NCI-H2081 (cell line): ENCODE measurements around the gene KIF1A.
"Not testable (repeated sequence)": the region's sequence is repeated elsewhere in the genome, so short reads cannot be mapped to it uniquely, and the experiment has no call there.

Experiments
- DNase-seq, 2 experiments: peaks; one replicate each; lab custom pipeline; 2025; lab: John Stamatoyannopoulos, UW

Gene KIF1A

DNA sequence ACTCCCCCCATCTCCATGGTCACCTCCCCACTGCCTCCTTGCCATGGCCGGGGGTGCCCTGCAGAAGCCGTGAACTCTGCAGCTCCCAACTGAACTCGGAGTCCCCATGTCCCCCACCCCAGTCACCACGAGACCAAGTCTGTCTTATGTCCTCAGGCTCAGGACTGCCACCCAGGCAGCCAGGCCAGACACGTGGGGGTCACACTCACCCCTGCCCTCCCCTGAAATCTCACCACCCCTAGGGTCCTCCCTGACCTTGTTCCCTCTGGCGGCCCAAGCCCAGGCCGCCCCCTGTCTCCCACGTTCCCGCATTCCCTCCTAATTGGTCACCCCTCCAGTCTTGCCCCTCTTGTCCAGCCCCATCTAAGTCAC, 117.4 kb downstream of the KIF1A start:
- no peak for DNase-seq

DNA sequence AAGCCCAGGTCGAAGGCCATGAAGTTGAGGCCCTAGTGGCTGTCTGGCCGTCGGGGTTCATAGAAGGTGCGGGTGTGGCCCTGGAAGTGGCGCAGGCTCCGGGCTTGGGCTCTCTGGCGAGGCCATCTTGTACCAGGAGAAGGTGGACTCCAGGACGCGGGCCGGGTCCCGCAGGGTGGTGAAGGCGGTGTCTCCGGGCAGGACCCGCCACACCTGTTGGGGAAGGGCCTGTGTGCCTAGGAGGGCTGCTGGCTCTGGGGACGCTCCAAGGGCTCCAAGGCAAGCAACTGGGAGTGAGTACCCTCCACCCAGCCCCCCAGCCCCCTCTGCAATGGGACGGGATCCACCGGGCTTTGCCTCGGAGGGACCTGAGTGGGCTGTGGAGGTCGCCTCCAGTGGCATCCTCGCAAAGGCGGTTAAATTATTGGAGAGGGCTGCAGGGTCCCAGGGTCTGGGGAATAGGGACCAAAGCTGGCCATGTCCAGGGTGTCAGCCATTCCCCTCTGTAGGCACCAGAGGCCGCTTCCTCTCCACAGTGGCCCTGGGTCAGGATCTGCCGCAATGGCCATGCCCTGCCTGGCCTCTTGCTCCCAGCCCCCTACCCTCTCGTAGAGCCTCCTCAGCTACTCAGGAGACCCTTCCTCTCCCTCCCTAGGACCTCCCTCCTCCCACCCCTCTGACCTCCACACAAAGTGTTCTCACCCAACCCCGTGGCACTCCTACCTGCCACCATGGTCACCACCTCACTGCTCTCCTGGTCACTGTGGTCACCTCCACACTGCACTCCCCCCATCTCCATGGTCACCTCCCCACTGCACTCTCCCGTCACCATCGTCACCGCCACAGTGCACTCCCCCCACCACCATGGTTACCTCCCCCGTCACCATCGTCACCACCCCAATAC, 118.0 kb downstream of the KIF1A start:
- no peak for DNase-seq

DNA sequence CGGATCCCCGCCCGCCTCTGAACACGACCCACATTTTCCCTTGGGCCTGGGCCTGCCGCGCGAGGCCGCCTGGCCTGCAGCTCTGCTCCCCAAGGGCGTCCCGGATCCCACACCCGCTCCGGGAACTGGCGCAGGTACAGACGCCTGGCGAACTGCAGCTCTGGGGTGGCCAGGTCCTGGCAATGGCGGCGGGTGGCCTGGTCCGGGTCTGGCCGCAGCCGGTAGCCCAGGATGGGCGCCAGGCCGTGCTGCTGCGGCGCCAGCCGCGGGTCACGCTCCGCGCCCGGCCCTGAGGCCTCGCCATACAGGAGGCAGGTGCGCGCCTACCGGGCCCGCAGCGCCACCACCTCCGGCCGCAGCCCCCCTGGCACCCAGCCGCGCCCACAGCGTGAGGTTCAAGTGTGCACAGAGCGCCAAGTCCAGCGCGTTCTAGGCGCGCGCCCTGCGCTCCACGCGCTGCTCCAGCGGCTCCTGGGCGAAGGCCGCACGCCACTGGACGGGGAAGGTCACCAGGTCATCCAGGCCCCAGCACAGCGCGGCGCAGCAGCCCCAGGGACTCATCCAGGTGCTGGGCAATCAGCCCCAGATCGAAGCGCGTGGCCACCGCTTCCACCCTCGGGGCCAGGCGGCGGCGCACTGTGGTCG, 118.8 kb downstream of the KIF1A start:
- no peak for DNase-seq

DNA sequence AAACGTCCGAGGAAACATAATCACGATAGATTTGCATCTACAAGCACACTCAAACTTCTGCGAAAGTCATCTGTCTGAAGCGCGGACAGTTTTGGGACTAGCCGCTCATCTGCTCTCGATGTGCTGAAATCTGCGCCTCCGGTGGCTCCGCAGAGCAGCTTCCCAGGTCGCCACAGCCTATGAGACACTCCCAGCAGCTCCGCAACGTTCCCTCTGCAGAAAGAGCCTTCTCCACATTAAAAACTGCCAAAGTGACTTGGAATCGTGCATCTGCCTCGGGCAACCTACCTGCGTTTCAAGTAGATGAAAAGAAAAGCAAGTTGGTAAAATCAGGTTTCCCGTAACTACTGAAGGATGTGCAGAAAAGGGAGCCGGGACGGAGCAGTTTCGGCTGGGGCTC, 119.4 kb downstream of the KIF1A start:
- DNase-seq: not testable (repeated sequence)

DNA sequence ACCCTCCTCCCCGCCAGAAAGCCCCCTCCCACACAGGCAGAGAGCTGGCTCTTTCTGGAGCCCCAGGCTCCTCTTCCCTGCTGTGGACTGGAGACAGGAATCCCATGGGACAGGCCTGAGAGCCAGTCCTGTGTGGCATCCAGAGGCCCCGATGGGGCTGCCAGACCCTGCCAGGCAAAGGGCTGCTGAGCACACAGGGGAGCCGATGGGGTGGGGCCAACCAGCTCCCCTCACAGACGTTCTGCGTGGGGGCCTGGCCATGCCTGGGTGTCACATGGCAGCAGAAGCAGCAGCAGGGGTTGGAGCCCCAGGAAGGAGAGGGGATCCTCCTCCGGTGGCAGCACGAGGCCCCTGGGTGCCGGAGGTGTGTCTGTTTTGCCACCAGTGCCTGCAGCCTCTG, 120.2 kb downstream of the KIF1A start:
- DNase-seq: not testable (repeated sequence)

- DNase-seq: not testable (repeated sequence)
Measured at GRCh38 chr2:240698852-240699561, 121.0 kb downstream of the KIF1A start.

DNA sequence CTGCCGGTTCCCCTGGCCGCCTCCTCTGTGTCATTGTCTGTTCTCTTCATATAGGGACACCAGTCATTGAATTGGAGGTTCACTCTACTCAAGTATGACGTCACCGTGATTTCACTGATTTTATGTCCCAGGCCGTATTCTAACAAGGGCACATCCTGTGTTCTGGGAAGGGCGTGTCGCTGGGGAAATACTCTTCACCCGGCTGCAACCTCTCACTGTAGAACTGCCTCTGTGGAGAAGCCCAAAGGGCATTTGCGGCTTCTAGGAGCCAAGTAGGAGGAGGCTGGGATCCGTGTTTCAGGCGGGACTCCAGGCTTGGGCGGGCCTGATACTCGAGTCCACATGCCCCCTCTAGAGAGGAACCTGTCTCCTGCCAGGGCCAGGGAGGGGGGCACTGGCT, 123.5 kb downstream of the KIF1A start:
- not testable (repeated sequence) for DNase-seq

GRCh38 chr2:240695593-240695992, 124.4 kb downstream of the KIF1A start:
- DNase-seq: not testable (repeated sequence)

- not testable (repeated sequence) for DNase-seq
Measured at GRCh38 chr2:240694304-240694703, 125.7 kb downstream of the KIF1A start.

DNA sequence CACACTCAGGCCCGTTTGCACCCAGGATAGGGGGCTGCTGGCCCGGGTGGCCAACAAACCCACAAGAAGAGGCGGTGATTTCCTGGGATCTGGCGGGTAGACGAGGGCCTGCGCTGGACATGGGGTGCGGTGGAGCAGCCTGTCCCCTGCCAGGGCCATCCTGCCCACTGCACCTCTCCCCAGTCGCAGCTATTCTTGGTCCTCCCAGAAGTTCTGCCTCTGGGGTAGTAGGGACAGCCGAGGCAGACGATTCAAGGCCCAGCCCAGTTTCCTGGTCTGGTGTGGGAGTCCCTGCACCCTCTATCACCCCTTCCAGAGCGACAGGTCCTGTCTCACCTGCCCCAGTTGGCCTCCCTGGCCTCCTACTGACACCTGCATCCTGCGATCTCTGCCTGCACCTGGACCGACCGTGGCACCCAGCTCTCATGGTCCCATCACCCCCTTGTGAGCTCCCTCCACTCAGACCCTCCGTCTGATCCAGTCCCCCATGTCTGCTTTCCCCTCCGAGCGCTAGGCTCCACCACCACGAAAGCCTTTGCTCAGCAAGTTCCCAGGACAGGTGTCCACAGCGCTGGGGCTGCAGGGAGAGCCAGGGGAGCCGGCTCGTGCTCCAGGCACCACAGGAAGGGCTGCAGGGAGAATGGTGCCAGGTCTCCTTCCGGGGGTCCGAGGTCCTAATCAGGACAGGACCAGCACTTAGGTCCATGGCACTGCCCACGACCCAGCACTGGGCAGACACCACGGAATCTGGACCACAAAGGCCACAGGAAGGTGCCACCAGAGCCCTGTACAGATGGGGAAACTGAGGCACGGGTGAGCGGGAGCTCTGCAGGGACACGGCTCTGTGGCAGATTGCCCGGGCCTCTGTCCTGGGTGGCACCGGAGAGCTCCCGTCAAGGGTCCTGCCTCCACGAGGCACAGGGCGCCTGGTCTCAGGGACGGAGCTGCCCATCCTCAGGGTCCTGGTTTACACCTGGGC, 127.1 kb downstream of the KIF1A start:
- not testable (repeated sequence) for DNase-seq

- DNase-seq: not testable (repeated sequence)
Measured at GRCh38 chr2:240691631-240692420, 128.2 kb downstream of the KIF1A start, which contains the start of gene AQP12A. Gene AQP12A, plus strand, starts transcription at chr2:240691866. Its CDS starts 48 bp downstream, at chr2:240691914.

DNA sequence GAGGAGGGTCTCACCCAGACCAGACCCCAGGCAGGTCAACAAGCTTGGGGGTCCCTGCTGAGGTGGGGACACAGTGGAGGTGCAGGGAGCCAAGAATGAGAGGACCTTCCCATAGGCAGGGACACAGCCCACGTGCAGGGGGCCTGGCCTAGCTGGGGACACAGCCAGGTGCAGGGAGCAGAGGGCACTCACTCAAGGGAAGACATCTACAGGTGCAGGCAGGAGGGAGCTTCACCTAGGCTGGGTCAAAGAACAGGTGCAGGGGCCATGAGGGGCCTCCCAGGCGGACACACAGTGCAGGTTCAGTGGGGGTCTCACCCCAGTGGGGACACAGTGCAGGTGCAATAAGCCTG, 129.0 kb downstream of the KIF1A start:
- not testable (repeated sequence) for DNase-seq

GRCh38 chr2:240690421-240691074, 129.5 kb downstream of the KIF1A start:
- DNase-seq: not testable (repeated sequence)

- DNase-seq: no peak
Measured at GRCh38 chr2:240689975-240690374, 130.0 kb downstream of the KIF1A start.

DNA sequence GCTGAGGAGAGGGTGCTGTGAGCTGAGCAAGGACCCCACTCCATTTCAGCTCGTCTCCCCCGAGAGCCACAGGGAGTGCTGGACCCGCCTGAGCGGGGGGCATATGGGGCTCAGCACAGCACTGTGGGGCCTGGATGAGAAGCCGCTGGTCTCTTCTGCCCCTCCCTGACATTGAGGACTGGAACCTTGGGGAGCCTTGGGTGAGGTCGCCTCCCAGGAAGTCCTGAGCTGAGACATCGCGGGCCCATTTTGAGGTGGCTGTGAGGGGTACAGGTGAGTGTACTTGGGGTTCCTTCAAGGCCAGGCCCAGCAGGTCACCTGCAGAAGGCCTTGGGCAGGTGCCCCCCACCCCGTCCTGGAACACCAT, 131.5 kb downstream of the KIF1A start:
- no peak for DNase-seq

- DNase-seq: no peak
Measured at GRCh38 chr2:240687741-240688552, 132.1 kb downstream of the KIF1A start.

- DNase-seq: no peak
Measured at GRCh38 chr2:240687045-240687740, 132.8 kb downstream of the KIF1A start.

DNA sequence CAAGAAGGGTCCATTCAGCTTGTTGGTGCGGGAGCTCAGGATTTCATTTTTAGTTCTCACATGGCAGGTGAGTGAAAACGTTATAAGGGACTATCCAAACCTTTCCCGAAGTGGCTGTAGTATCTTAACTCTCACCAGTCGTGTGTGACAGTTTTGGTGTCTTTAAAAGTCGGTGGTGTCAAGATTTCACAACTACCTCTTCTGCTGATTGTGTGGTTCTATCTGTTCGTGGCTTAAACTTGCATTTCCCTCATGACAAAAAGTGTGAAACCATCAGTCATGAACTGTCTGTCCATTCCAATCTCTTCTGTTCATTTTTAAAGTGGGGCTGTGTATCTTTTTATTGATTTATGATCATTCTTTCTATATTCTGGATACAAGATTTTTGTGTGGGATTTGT, 133.6 kb downstream of the KIF1A start:
- no peak for DNase-seq
